K562 (cell line): Measurements from ENCODE around the gene TRIP12. TPM values are rescaled to one million over a fixed set of nuclear protein-coding genes. Genes with fewer than 3 reads are reported as not detected.

Experiments
- ATF7 ChIP-seq: fragments of 450-650 bp; IDR thresholded peaks from 2 replicates; pipeline ENCODE4 v1.7.1; 2014; ENCODE audit warnings: mild to moderate bottlenecking, moderate library complexity
- BRCA1 ChIP-seq, 2 experiments: fragments of 450-650 bp in 1 of 2; sonication (generic) in 1 of 2; formaldehyde crosslinking in 1 of 2; IDR thresholded peaks; 2 replicates each; pipeline versions ENCODE4 v1.5.0 to v1.6.1; 2017 to 2020; ENCODE audit warnings: mild to moderate bottlenecking in 1 of 2, missing genetic modification reagents in 1 of 2
- BRD4 ChIP-seq: fragments of 200-600 bp; sonication (generic); IDR thresholded peaks from 2 replicates; pipeline ENCODE4 v1.6.1; 2017; ENCODE audit warnings: inconsistent platforms
- BRF1 ChIP-seq: IDR thresholded peaks from 3 replicates; pipeline ENCODE4 v1.6.1; 2011; ENCODE audit warnings: borderline replicate concordance, mild to moderate bottlenecking; ENCODE audit not compliant: insufficient read length; ENCODE audit errors: extremely low read depth
- NCOA1 ChIP-seq: fragments of 450-650 bp; IDR thresholded peaks from 2 replicates; pipeline ENCODE4 v1.6.1; 2016; ENCODE audit warnings: low read depth
- PPARD ChIP-seq: fragments of 250-450 bp; sonication (Bioruptor Pico); IDR thresholded peaks from 2 replicates; pipeline ENCODE4 v1.8.0; 2022; ENCODE audit warnings: inconsistent platforms, mild to moderate bottlenecking, moderate library complexity
- PYGO2 ChIP-seq: fragments of 450-650 bp; IDR thresholded peaks from 2 replicates; pipeline ENCODE4 v1.6.1; 2016; ENCODE audit warnings: mild to moderate bottlenecking, missing genetic modification characterization, moderate library complexity, missing compliant biosample characterization
- SMAD3 ChIP-seq: fragments of 450-650 bp; formaldehyde crosslinking; conservative IDR thresholded peaks from 2 replicates; pipeline ENCODE4 v1.4.0; 2020; ENCODE audit warnings: mild to moderate bottlenecking
- SP1 ChIP-seq: sonication (generic); formaldehyde crosslinking; IDR thresholded peaks from 2 replicates; pipeline ENCODE4 v1.8.1; 2022; ENCODE audit warnings: mild to moderate bottlenecking, missing genetic modification reagents
- ZNF431 ChIP-seq: sonication (generic); formaldehyde crosslinking; IDR thresholded peaks from 2 replicates; pipeline ENCODE4 v1.8.0; 2022; ENCODE audit warnings: mild to moderate bottlenecking, missing genetic modification reagents
- ZNF445 ChIP-seq: fragments of 250-450 bp; sonication (Bioruptor Pico); IDR thresholded peaks from 2 replicates; pipeline ENCODE4 v1.4.0; 2020; ENCODE audit warnings: low read depth, mild to moderate bottlenecking, moderate library complexity
- polyA plus RNA-seq, 8 experiments: library from polyadenylated mRNA; depleted of rRNA in 4 of 8; stranded (reverse) in 5 of 8; unstranded in 3 of 8; fragments of >200 nt; fragmentation: Nextera tagmentation in 2 of 8; fragmentation: Illumina TruSeq in 1 of 8; extraction: Ambion mirVana in 2 of 8; extraction: Trizol in 1 of 8; gene quantifications; 2 replicates each; pipeline versions ENCODE4 v1.2.1 to v1.2.3, GENCODE V29; 2011 to 2014; ENCODE audit warnings: inconsistent platforms in 1 of 8, missing spikeins in 1 of 8
- total RNA-seq, 7 experiments: library from RNA; depleted of rRNA in 6 of 7; stranded (reverse); fragments of >200 nt in 6 of 7; fragmentation: Illumina TruSeq in 2 of 7; extraction: Trizol in 2 of 7; gene quantifications; 2 replicates each; pipeline versions ENCODE4 v1.2.1 to v1.2.3, GENCODE V29; 2011 to 2021; ENCODE audit warnings: low replicate concordance in 1 of 7
- TF ChIP-seq, protein P1 (sequence below), 2 experiments: IDR thresholded peaks; 2 replicates each; pipeline ENCODE4 v1.6.1; 2011; ENCODE audit warnings: borderline replicate concordance in 1 of 2, control low read depth in 1 of 2, low read depth in 1 of 2, low read length in 1 of 2, mild to moderate bottlenecking in 1 of 2, mixed read lengths in 1 of 2, moderate library complexity in 1 of 2; ENCODE audit not compliant: insufficient read depth in 1 of 2, insufficient read length in 1 of 2, poor library complexity in 1 of 2, severe bottlenecking in 1 of 2; ENCODE audit errors: extremely low read depth in 1 of 2
- TF ChIP-seq, protein P2 (sequence below): fragments of 250-450 bp; sonication (Bioruptor Pico); IDR thresholded peaks from 2 replicates; pipeline ENCODE4 v1.4.0; 2020
- TF ChIP-seq, protein P3 (sequence below): sonication (generic); formaldehyde crosslinking; IDR thresholded peaks from 2 replicates; pipeline ENCODE4 v1.8.0; 2023; ENCODE audit warnings: missing genetic modification reagents, mild to moderate bottlenecking, borderline replicate concordance

Gene TRIP12
- total and polyA plus RNA-seq, 9 of the 15 experiments (the other 6 are each of a cell fraction or from before 2014, with no cell fraction given) = 15.2 to 131 (median 80.1) TPM

DNA sequence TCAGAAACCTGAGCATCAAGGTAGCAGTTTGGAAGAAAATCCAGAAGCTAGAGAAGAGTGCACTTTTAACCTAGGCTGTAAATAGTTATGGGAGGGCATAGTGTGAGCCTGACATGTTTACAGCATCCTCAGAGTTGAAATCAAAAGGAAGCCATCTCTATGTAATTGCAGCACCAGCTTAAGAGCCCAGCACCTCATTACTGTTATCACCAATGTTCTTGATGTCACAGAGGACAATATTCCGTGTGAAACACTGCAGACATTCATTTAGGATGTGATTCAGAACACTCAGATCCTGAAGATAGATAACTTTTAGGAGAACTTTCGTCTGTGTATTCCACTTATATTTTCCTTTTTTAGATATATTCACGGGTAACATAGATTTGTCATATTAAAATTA, 48.6 kb upstream of the TRIP12 start (continued):
- TF ChIP-seq BRD4 (no peak), PPARD (CRISPR knock-in tag) (no peak), BRCA1 (IDR thresholded peaks at IDR 0.05) (no peak), BRCA1 (CRISPR knock-in tag; IDR thresholded peaks at IDR 0.05) (no peak), SP1 (no peak), ATF7 (no peak), BRF1 (no peak), PYGO2 (tag) (no peak), SMAD3 (no peak), ZNF431 (CRISPR knock-in tag) (no peak), ZNF445 (CRISPR knock-in tag) (no peak), NCOA1 (no peak)
- TF ChIP-seq, protein P1, sequence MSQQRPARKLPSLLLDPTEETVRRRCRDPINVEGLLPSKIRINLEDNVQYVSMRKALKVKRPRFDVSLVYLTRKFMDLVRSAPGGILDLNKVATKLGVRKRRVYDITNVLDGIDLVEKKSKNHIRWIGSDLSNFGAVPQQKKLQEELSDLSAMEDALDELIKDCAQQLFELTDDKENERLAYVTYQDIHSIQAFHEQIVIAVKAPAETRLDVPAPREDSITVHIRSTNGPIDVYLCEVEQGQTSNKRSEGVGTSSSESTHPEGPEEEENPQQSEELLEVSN (IDR thresholded peaks at IDR 0.05; ENCODE audit: borderline replicate concordance in 1 of 2, extremely low read depth in 1 of 2, insufficient read depth in 1 of 2, insufficient read length in 1 of 2, low read depth in 1 of 2, low read length in 1 of 2, poor library complexity in 1 of 2, severe bottlenecking in 1 of 2) = no peak
- TF ChIP-seq, protein P2, sequence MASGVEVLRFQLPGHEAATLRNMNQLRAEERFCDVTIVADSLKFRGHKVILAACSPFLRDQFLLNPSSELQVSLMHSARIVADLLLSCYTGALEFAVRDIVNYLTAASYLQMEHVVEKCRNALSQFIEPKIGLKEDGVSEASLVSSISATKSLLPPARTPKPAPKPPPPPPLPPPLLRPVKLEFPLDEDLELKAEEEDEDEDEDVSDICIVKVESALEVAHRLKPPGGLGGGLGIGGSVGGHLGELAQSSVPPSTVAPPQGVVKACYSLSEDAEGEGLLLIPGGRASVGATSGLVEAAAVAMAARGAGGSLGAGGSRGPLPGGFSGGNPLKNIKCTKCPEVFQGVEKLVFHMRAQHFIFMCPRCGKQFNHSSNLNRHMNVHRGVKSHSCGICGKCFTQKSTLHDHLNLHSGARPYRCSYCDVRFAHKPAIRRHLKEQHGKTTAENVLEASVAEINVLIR (CRISPR knock-in tag) = no peak
- TF ChIP-seq, protein P3, sequence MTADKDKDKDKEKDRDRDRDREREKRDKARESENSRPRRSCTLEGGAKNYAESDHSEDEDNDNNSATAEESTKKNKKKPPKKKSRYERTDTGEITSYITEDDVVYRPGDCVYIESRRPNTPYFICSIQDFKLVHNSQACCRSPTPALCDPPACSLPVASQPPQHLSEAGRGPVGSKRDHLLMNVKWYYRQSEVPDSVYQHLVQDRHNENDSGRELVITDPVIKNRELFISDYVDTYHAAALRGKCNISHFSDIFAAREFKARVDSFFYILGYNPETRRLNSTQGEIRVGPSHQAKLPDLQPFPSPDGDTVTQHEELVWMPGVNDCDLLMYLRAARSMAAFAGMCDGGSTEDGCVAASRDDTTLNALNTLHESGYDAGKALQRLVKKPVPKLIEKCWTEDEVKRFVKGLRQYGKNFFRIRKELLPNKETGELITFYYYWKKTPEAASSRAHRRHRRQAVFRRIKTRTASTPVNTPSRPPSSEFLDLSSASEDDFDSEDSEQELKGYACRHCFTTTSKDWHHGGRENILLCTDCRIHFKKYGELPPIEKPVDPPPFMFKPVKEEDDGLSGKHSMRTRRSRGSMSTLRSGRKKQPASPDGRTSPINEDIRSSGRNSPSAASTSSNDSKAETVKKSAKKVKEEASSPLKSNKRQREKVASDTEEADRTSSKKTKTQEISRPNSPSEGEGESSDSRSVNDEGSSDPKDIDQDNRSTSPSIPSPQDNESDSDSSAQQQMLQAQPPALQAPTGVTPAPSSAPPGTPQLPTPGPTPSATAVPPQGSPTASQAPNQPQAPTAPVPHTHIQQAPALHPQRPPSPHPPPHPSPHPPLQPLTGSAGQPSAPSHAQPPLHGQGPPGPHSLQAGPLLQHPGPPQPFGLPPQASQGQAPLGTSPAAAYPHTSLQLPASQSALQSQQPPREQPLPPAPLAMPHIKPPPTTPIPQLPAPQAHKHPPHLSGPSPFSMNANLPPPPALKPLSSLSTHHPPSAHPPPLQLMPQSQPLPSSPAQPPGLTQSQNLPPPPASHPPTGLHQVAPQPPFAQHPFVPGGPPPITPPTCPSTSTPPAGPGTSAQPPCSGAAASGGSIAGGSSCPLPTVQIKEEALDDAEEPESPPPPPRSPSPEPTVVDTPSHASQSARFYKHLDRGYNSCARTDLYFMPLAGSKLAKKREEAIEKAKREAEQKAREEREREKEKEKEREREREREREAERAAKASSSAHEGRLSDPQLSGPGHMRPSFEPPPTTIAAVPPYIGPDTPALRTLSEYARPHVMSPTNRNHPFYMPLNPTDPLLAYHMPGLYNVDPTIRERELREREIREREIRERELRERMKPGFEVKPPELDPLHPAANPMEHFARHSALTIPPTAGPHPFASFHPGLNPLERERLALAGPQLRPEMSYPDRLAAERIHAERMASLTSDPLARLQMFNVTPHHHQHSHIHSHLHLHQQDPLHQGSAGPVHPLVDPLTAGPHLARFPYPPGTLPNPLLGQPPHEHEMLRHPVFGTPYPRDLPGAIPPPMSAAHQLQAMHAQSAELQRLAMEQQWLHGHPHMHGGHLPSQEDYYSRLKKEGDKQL (CRISPR knock-in tag) = no peak
